HG03097 (cell line): ENCODE measurements around the gene GLIPR1L1.

Experiments used
- ATAC-seq: cut with Tn5 transposase; IDR thresholded peaks from one replicate; pipeline ENCODE4 v1.9.1; 2021; ENCODE audit not compliant: unreplicated experiment, low FRiP score

GLIPR1L1 gene, protein sequence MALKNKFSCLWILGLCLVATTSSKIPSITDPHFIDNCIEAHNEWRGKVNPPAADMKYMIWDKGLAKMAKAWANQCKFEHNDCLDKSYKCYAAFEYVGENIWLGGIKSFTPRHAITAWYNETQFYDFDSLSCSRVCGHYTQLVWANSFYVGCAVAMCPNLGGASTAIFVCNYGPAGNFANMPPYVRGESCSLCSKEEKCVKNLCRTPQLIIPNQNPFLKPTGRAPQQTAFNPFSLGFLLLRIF

GRCh38 chr12:75334384-75335030 lies at the start of gene GLIPR1L1:
Gene GLIPR1L1, plus strand, starts transcription at chr12:75334670. Its CDS starts 59 bp downstream, at chr12:75334729.
- peak; percentile 66 for ATAC-seq

- ATAC-seq: no peak
Measured at GRCh38 chr12:75288860-75289259, 45.6 kb upstream of the GLIPR1L1 start.

DNA sequence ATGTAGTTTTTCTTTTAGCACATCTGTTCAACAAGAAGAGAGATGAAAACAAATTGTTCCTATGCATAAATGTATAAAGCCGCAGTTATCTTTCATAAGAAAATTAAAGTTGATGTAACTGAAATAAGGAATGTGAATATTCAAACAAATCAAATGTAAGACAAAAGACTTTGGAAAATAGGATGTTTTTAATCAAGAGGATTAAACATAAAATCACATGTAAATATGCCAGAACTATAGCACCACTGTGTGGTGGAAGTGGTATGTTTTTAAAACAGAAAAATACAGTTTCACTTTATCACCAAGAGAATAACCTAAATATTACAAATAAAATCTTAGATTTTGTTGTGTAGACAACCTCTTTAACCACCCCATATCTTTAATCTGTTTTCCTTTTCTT lies 44.7 kb upstream of the GLIPR1L1 start:
- no peak for ATAC-seq

GRCh38 chr12:75291014-75291413 lies 43.5 kb upstream of the GLIPR1L1 start:
- ATAC-seq: no peak

DNA sequence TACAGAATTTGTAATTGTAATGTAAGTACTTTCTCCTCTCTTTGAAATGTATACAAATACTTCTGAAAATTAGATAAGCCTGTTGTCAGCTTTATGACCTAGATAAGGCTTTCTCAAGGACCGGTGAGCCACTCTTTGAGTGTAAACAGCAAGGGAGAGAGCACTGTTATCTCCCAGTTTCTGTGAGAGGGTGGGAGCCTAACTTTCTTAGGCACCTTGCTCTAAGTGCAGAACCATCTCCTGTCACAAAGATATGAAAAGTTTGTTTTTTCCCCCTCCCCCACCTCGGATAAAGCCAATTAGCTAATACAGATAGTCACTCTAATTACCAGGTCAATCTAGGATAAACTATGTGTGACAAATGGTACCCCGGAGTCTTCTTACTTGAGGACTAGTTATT lies 40.1 kb upstream of the GLIPR1L1 start:
- no peak for ATAC-seq

GRCh38 chr12:75294797-75295196 lies 39.7 kb upstream of the GLIPR1L1 start:
- ATAC-seq: no peak

- ATAC-seq: no peak
Measured at GRCh38 chr12:75302225-75302624, 32.2 kb upstream of the GLIPR1L1 start.

- ATAC-seq: no peak
Measured at GRCh38 chr12:75302781-75303180, 31.7 kb upstream of the GLIPR1L1 start.

- no peak for ATAC-seq
Measured at GRCh38 chr12:75305412-75306332, 28.8 kb upstream of the GLIPR1L1 start.

DNA sequence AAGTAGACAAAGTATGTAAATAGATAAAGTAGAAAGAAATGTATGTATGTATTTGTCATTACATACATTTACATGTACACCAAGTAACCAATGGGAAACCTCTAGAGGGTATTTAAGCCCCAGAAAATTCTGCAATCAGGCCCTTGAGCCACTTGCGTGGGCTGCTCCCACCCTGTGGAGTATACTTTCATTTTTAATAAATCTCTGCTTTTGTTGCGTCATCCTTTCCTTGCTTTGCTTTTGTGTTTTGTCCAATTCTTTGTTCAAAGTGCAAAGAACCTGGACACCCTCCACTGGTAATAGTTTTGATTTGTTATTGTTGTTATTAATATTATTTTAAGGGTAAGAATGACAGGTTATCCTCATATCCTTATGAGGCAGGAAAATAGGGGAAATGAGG lies 26.2 kb upstream of the GLIPR1L1 start:
- no peak for ATAC-seq

DNA sequence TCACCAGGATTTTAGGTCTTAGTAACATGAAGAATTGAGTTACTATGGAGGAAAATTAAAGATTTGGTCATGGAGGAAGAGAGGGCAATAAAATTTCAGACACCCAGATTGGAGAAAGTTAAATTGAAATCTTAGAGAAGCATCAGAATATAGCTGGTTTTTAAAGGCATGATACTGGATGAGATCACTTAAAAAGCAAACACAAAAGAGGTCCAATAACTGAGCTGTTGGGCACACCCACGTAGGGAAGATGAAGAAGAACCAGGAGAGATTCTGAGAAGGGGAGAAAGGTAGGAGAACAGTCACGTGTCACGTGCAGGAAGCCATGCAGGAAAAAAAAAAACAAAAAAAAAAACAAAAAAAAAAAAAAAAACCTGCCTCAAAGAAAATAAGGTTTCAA lies 23.1 kb upstream of the GLIPR1L1 start:
- no peak for ATAC-seq

GRCh38 chr12:75315518-75315917 lies 19.0 kb upstream of the GLIPR1L1 start:
- ATAC-seq: no peak

GRCh38 chr12:75317784-75318183 lies 16.7 kb upstream of the GLIPR1L1 start:
- ATAC-seq: no peak

- no peak for ATAC-seq
Measured at GRCh38 chr12:75322464-75322863, 12.0 kb upstream of the GLIPR1L1 start.

DNA sequence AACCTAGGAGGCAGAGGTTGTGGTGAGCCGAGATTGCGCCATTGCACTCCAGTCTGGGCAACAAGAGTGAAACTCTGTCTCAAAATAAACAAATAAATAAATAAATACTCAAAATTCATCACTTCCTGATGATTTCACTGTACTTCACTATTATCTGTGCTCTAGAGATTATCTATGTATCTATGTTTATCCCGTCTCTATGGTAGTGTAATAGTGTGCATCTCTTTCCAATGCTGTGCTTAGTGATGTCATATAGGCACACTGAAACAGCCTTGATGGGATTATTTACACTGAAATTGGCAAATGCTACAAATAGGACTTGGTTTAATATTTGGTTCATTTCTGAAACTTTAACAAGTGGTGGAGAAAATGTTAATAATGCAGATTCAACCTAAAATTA lies 10.8 kb upstream of the GLIPR1L1 start:
- ATAC-seq: no peak

- ATAC-seq: no peak
Measured at GRCh38 chr12:75327642-75328041, 6.8 kb upstream of the GLIPR1L1 start.

DNA sequence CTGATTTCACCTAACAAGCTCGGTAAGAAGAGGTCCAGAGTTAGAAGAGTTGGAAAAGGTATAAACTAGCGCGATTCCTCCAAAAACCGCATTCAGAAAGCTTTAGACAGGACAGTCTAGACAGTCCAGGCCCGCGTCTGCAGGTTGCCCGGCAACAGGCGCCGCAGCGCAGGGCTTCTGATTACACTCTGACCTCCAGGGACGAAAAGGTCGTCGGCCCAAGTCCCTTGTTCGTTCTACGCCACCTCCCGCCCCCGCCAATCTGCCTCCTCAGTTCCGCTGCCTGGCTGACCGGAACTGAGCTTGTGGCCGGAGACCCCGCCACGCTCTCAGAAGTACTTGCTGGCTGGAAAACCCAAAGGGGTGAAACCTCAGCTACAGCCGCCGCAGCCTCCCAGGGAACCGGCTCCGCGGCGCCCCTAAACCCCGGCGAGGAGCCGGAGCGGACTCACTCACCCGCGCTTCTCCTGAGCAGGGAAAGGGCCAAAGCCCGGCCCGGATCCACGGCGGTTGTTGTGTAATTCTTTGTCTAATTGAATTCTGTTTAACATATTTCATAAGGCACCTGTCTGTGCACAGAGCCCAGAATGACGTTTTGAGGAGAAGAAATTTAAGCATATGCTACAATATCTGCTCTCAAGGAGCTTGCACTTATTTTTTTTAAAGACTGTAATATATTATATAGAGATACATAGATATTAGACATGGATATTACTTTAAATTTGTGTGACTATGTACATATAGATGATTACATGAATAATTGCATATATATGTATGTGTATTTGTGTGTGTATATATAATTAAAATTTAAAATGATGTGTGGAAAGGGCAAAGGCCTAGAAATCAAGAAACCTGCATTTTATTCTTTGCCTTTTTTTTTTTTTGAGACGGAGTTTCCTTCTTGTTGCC lies 4.3 kb upstream of the GLIPR1L1 start, which contains the start of gene CAPS2:
TSS of gene CAPS2 (minus strand) at position 407 of the 909 bp plus-strand sequence. CDS start 3,826 bp downstream, outside the sequence.
- peak; percentile 83 for ATAC-seq

GRCh38 chr12:75337905-75338304 lies 3.4 kb downstream of the GLIPR1L1 start:
- peak; percentile 40 for ATAC-seq

GRCh38 chr12:75341873-75342272 lies 7.4 kb downstream of the GLIPR1L1 start:
- ATAC-seq: no peak

DNA sequence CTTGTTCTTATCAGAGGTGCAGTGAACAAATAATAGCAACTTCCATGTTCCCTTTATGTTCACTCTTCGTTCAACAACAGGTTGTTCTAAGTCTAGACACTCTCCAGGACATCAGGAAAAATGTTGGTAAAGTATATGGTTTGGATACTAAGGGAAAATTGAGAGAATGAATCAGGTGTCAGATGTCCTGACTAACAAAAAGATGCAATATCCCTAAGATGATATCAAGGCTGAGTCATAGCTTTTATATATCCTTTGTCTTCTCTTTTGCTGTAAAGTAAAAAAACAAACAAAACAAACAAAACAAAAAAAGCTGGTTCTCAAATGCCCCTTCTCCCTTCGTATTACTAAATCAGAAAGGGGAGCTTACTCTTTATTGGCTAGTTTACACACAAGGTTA lies 11.1 kb downstream of the GLIPR1L1 start:
- no peak for ATAC-seq
